ENCODE results near the gene MUC16. TPM values are rescaled to one million over a fixed set of nuclear protein-coding genes. Genes with fewer than 3 reads are reported as not detected.
"Not testable (repeated sequence)": the region's sequence is repeated elsewhere in the genome, so short reads cannot be mapped to it uniquely, and the experiment has no call there.

The MUC16 gene
- total RNA-seq (ENCODE audit: unreplicated experiment), result not detected
- long read RNA-seq, result 0 reads

GRCh38 chr19:9009935-9010651 is at the start of gene MUC16:
Gene MUC16 (minus strand): TSS chr19:9010409.
- Mint-ChIP-seq H3K4me1 (ENCODE audit: unreplicated experiment) (no peaks in the 10 kb centered on the region), H3K36me3 (ENCODE audit: low read depth, unreplicated experiment) (peaks cover 14% of the 10 kb centered on the region), H3K4me3 (ENCODE audit: unreplicated experiment) (no peak within 1 kb of the TSS), H3K9me3 (ENCODE audit: unreplicated experiment) (peaks cover 42% of the 10 kb centered on the region), H3K27ac (ENCODE audit: unreplicated experiment) (no peak within 1 kb of the TSS), H3K27me3 (ENCODE audit: unreplicated experiment) (peaks cover 2% of the 10 kb centered on the region)
- TF ChIP-seq CTCF (IDR thresholded peaks at IDR 0.05; ENCODE audit: unreplicated experiment), result no peak
- DNase-seq (ENCODE audit: low spot score), result no peak

GRCh38 chr19:9058905-9059667 is 48.9 kb upstream of the MUC16 start:
- no peak for TF ChIP-seq CTCF (IDR thresholded peaks at IDR 0.05; ENCODE audit: unreplicated experiment)
- Mint-ChIP-seq H3K9me3 (ENCODE audit: unreplicated experiment) (peaks cover 29% of the 10 kb centered on the region), H3K27ac (ENCODE audit: unreplicated experiment) (no peak overlapping the region), H3K27me3 (ENCODE audit: unreplicated experiment) (peaks cover 1% of the 10 kb centered on the region), H3K36me3 (ENCODE audit: low read depth, unreplicated experiment) (peaks cover 17% of the 10 kb centered on the region), H3K4me3 (ENCODE audit: unreplicated experiment) (no peak overlapping the region), H3K4me1 (ENCODE audit: unreplicated experiment) (no peaks in the 10 kb centered on the region)
- no peak for DNase-seq (ENCODE audit: low spot score)

GRCh38 chr19:9057505-9058258 is 47.5 kb upstream of the MUC16 start:
- Mint-ChIP-seq H3K27me3 (ENCODE audit: unreplicated experiment) (peaks cover 1% of the 10 kb centered on the region), H3K4me1 (ENCODE audit: unreplicated experiment) (no peaks in the 10 kb centered on the region), H3K36me3 (ENCODE audit: low read depth, unreplicated experiment) (peaks cover 17% of the 10 kb centered on the region), H3K4me3 (ENCODE audit: unreplicated experiment) (peak overlapping the region; percentile 18), H3K27ac (ENCODE audit: unreplicated experiment) (no peak overlapping the region), H3K9me3 (ENCODE audit: unreplicated experiment) (peaks cover 33% of the 10 kb centered on the region)
- DNase-seq (ENCODE audit: low spot score), result no peak
- no peak for TF ChIP-seq CTCF (IDR thresholded peaks at IDR 0.05; ENCODE audit: unreplicated experiment)

GRCh38 chr19:9056131-9056530 is 45.9 kb upstream of the MUC16 start:
- H3K27ac Mint-ChIP-seq (ENCODE audit: unreplicated experiment); H3K4me1 Mint-ChIP-seq (ENCODE audit: unreplicated experiment); H3K4me3 Mint-ChIP-seq (ENCODE audit: unreplicated experiment); H3K27me3 Mint-ChIP-seq (ENCODE audit: unreplicated experiment); DNase-seq (ENCODE audit: low spot score): not testable (repeated sequence)
- Mint-ChIP-seq H3K9me3 (ENCODE audit: unreplicated experiment) (peaks cover 30% of the 10 kb centered on the region), H3K36me3 (ENCODE audit: low read depth, unreplicated experiment) (peaks cover 17% of the 10 kb centered on the region)

- H3K27ac Mint-ChIP-seq (ENCODE audit: unreplicated experiment), result no peak overlapping the region
- DNase-seq (ENCODE audit: low spot score), result no peak
- TF ChIP-seq CTCF (IDR thresholded peaks at IDR 0.05; ENCODE audit: unreplicated experiment), result no peak
- H3K36me3 Mint-ChIP-seq (ENCODE audit: low read depth, unreplicated experiment), result peaks cover 17% of the 10 kb centered on the region
- H3K27me3 Mint-ChIP-seq (ENCODE audit: unreplicated experiment), result peaks cover 5% of the 10 kb centered on the region
- no peaks in the 10 kb centered on the region for H3K4me1 Mint-ChIP-seq (ENCODE audit: unreplicated experiment)
- H3K4me3 Mint-ChIP-seq (ENCODE audit: unreplicated experiment), result no peak overlapping the region
- H3K9me3 Mint-ChIP-seq (ENCODE audit: unreplicated experiment), result peaks cover 35% of the 10 kb centered on the region
Observed at GRCh38 chr19:9054765-9055164, 44.6 kb upstream of the MUC16 start.
